Natural killer cell treated with Interleukin-12 subunit alpha and Interleukin-12 subunit beta and Interleukin-15 and Interleukin-18, amount 100 ng/mL, for 72 hours (primary cell): Measurements from ENCODE around the gene ARHGEF33. TPM values are rescaled to one million over a fixed set of nuclear protein-coding genes. Genes with fewer than 3 reads are reported as not detected.

Experiments
- ATAC-seq, 2 donors: fragments of 150-1000 bp; cut with Tn5 transposase in 1 of 2; sonication (Bioruptor Pico), chemical (Tn5 transposase) in 1 of 2; 2 replicates each; pipeline ENCODE4 v1.10.0; 2021
- DNase-seq: peaks from one replicate; pipeline ENCODE4 v3.0.0; 2022; ENCODE audit warnings: low spot score
- H3K27ac Mint-ChIP-seq, 2 donors: 1 replicate in 1 of 2; 2 replicates in 1 of 2; pipeline ENCODE4 v1.8.0; 2022; ENCODE audit warnings: mixed read lengths in 2 of 2, mild to moderate bottlenecking in 1 of 2, moderate library complexity in 1 of 2
- H3K27me3 Mint-ChIP-seq, 2 donors: 1 replicate in 1 of 2; 2 replicates in 1 of 2; pipeline ENCODE4 v1.8.0; 2022; ENCODE audit warnings: mixed read lengths in 2 of 2
- H3K36me3 Mint-ChIP-seq: one replicate; pipeline ENCODE4 v1.8.0; 2022; ENCODE audit warnings: mixed read lengths
- H3K4me1 Mint-ChIP-seq, 2 donors: 1 replicate in 1 of 2; 2 replicates in 1 of 2; pipeline ENCODE4 v1.8.0; 2022; ENCODE audit warnings: low read depth in 2 of 2, mixed read lengths in 2 of 2, mild to moderate bottlenecking in 1 of 2
- H3K4me3 Mint-ChIP-seq: one replicate; pipeline ENCODE4 v1.8.0; 2022; ENCODE audit warnings: mixed read lengths
- H3K9me3 Mint-ChIP-seq: 2 replicates; pipeline ENCODE4 v1.8.0; 2022; ENCODE audit warnings: mixed read lengths
- total RNA-seq, 2 donors: library from RNA; stranded (reverse); gene quantifications; one replicate each; pipeline ENCODE4 v1.2.3, GENCODE V29; 2022

The ARHGEF33 gene
- total RNA-seq, 2 donors from 2014 or later = 0.28 TPM; not detected in 1

GRCh38 chr2:38981003-38981669 lies 91.5 kb downstream of the ARHGEF33 start:
- Mint-ChIP-seq H3K9me3 (no peaks in the 10 kb centered on the region), H3K4me1 (peaks cover 0 to 9% of the 10 kb centered on the region in 2 donors), H3K4me3 (no peak overlapping the region), H3K27ac (no peak overlapping the region), H3K36me3 (peaks cover 8% of the 10 kb centered on the region), H3K27me3 (no peaks in the 10 kb centered on the region)
- DNase-seq (no peak), ATAC-seq (no peak)

GRCh38 chr2:38981670-38982357 lies 92.1 kb downstream of the ARHGEF33 start:
- DNase-seq = no peak
- H3K9me3 Mint-ChIP-seq = no peaks in the 10 kb centered on the region
- H3K36me3 Mint-ChIP-seq = peaks cover 8% of the 10 kb centered on the region
- H3K27me3 Mint-ChIP-seq = no peaks in the 10 kb centered on the region
- ATAC-seq = no peak
- no peak overlapping the region for H3K27ac Mint-ChIP-seq
- H3K4me1 Mint-ChIP-seq = peaks cover 0 to 9% of the 10 kb centered on the region in 2 donors
- no peak overlapping the region for H3K4me3 Mint-ChIP-seq

- ATAC-seq = no peak
- Mint-ChIP-seq H3K4me1 (peaks cover 0 to 9% of the 10 kb centered on the region in 2 donors), H3K9me3 (no peaks in the 10 kb centered on the region), H3K27ac (no peak overlapping the region), H3K36me3 (peaks cover 8% of the 10 kb centered on the region), H3K27me3 (no peaks in the 10 kb centered on the region), H3K4me3 (no peak overlapping the region)
- DNase-seq = no peak
Observed at GRCh38 chr2:38982498-38982897, 92.8 kb downstream of the ARHGEF33 start.

- H3K36me3 Mint-ChIP-seq = peaks cover 8% of the 10 kb centered on the region
- no peak for DNase-seq
- H3K4me1 Mint-ChIP-seq = peaks cover 0 to 3% of the 10 kb centered on the region in 2 donors
- no peaks in the 10 kb centered on the region for H3K27me3 Mint-ChIP-seq
- H3K4me3 Mint-ChIP-seq = no peak overlapping the region
- no peaks in the 10 kb centered on the region for H3K9me3 Mint-ChIP-seq
- H3K27ac Mint-ChIP-seq = no peak overlapping the region
- no peak for ATAC-seq
Observed at GRCh38 chr2:38988716-38989115, 99.0 kb downstream of the ARHGEF33 start.

GRCh38 chr2:38991899-38992298 lies 102.2 kb downstream of the ARHGEF33 start:
- Mint-ChIP-seq H3K36me3 (peaks cover 1% of the 10 kb centered on the region), H3K9me3 (no peaks in the 10 kb centered on the region), H3K4me1 (peaks cover 4 to 6% of the 10 kb centered on the region in 2 donors), H3K27ac (no peak overlapping the region), H3K4me3 (no peak overlapping the region), H3K27me3 (no peaks in the 10 kb centered on the region)
- DNase-seq (no peak), ATAC-seq (no peak)

GRCh38 chr2:38997781-38998180 lies 108.1 kb downstream of the ARHGEF33 start:
- ATAC-seq (no peak), DNase-seq (no peak)
- Mint-ChIP-seq H3K4me1 (peaks cover 4 to 6% of the 10 kb centered on the region in 2 donors), H3K27ac (no peak overlapping the region), H3K4me3 (no peak overlapping the region), H3K9me3 (no peaks in the 10 kb centered on the region), H3K27me3 (no peaks in the 10 kb centered on the region), H3K36me3 (peaks cover 17% of the 10 kb centered on the region)

- H3K27ac Mint-ChIP-seq = no peak overlapping the region
- H3K36me3 Mint-ChIP-seq = peaks cover 19% of the 10 kb centered on the region
Observed at GRCh38 chr2:39000552-39000951, 110.9 kb downstream of the ARHGEF33 start.

GRCh38 chr2:39007875-39008504 lies 118.3 kb downstream of the ARHGEF33 start:
- no peak overlapping the region for H3K4me3 Mint-ChIP-seq
- H3K27me3 Mint-ChIP-seq = no peaks in the 10 kb centered on the region
- DNase-seq (no peak), ATAC-seq (no peak)
- no peak overlapping the region for H3K27ac Mint-ChIP-seq
- H3K36me3 Mint-ChIP-seq = peaks cover 23% of the 10 kb centered on the region
- peaks cover 0 to 10% of the 10 kb centered on the region in 2 donors for H3K4me1 Mint-ChIP-seq
- no peaks in the 10 kb centered on the region for H3K9me3 Mint-ChIP-seq

More at GRCh38 chr2:39000552-39000951, 110.9 kb downstream of the ARHGEF33 start:
- no peaks in the 10 kb centered on the region for H3K27me3 Mint-ChIP-seq
- no peaks in the 10 kb centered on the region for H3K9me3 Mint-ChIP-seq
- no peak for ATAC-seq
- no peak for DNase-seq
- peaks cover 0 to 2% of the 10 kb centered on the region in 2 donors for H3K4me1 Mint-ChIP-seq
- H3K4me3 Mint-ChIP-seq = no peak overlapping the region

- Mint-ChIP-seq H3K4me3 (no peak overlapping the region), H3K4me1 (peaks cover 0 to 10% of the 10 kb centered on the region in 2 donors), H3K27ac (no peak overlapping the region), H3K27me3 (no peaks in the 10 kb centered on the region), H3K9me3 (no peaks in the 10 kb centered on the region), H3K36me3 (peaks cover 23% of the 10 kb centered on the region)
- DNase-seq = no peak
- ATAC-seq = no peak
Observed at GRCh38 chr2:39008665-39009064, 119.0 kb downstream of the ARHGEF33 start.

- Mint-ChIP-seq H3K27ac (no peak overlapping the region), H3K4me3 (no peak overlapping the region), H3K36me3 (peaks cover 8% of the 10 kb centered on the region), H3K27me3 (no peaks in the 10 kb centered on the region), H3K9me3 (no peaks in the 10 kb centered on the region), H3K4me1 (peaks cover 0 to 2% of the 10 kb centered on the region in 2 donors)
- ATAC-seq = no peak
- DNase-seq = no peak
Observed at GRCh38 chr2:39013871-39014270, 124.2 kb downstream of the ARHGEF33 start.

- DNase-seq (no peak), ATAC-seq (no peak)
- peaks cover 5% of the 10 kb centered on the region for H3K36me3 Mint-ChIP-seq
- no peaks in the 10 kb centered on the region for H3K9me3 Mint-ChIP-seq
- H3K27ac Mint-ChIP-seq = no peak overlapping the region
- no peak overlapping the region for H3K4me3 Mint-ChIP-seq
- no peaks in the 10 kb centered on the region for H3K27me3 Mint-ChIP-seq
- H3K4me1 Mint-ChIP-seq = peaks cover 0 to 3% of the 10 kb centered on the region in 2 donors
Observed at GRCh38 chr2:39015424-39015823, 125.7 kb downstream of the ARHGEF33 start.

- no peak overlapping the region for H3K4me3 Mint-ChIP-seq
- H3K9me3 Mint-ChIP-seq = no peaks in the 10 kb centered on the region
- no peak overlapping the region for H3K27ac Mint-ChIP-seq
- H3K36me3 Mint-ChIP-seq = no peaks in the 10 kb centered on the region
- DNase-seq = no peak
- H3K4me1 Mint-ChIP-seq = peaks cover 0 to 3% of the 10 kb centered on the region in 2 donors
- ATAC-seq = no peak
- no peaks in the 10 kb centered on the region for H3K27me3 Mint-ChIP-seq
Observed at GRCh38 chr2:39017334-39017733, 127.7 kb downstream of the ARHGEF33 start.

GRCh38 chr2:39018638-39019037 lies 129.0 kb downstream of the ARHGEF33 start:
- H3K9me3 Mint-ChIP-seq = no peaks in the 10 kb centered on the region
- H3K27ac Mint-ChIP-seq = no peak overlapping the region
- DNase-seq = no peak
- H3K36me3 Mint-ChIP-seq = peaks cover 4% of the 10 kb centered on the region
- no peak for ATAC-seq
- peaks cover 0 to 3% of the 10 kb centered on the region in 2 donors for H3K4me1 Mint-ChIP-seq
- H3K4me3 Mint-ChIP-seq = no peak overlapping the region
- no peaks in the 10 kb centered on the region for H3K27me3 Mint-ChIP-seq

GRCh38 chr2:39020383-39020782 lies 130.7 kb downstream of the ARHGEF33 start:
- H3K36me3 Mint-ChIP-seq = peaks cover 4% of the 10 kb centered on the region
- H3K9me3 Mint-ChIP-seq = no peaks in the 10 kb centered on the region
- DNase-seq (no peak), ATAC-seq (no peak)
- H3K4me1 Mint-ChIP-seq = peaks cover 0 to 3% of the 10 kb centered on the region in 2 donors
- no peaks in the 10 kb centered on the region for H3K27me3 Mint-ChIP-seq
- H3K27ac Mint-ChIP-seq = no peak overlapping the region
- H3K4me3 Mint-ChIP-seq = no peak overlapping the region
